Adrenal gland (tissue), 12 donors: Measurements from ENCODE around the gene MAGIX. TPM values are rescaled to one million over a fixed set of nuclear protein-coding genes. Genes with fewer than 3 reads are reported as not detected.
A peak's percentile ranks its signal among the peaks of the same experiment; 100 is the strongest.
"Not testable (repeated sequence)": the region's sequence is repeated elsewhere in the genome, so short reads cannot be mapped to it uniquely, and the experiment has no call there.

ENCODE experiments used
- DNase-seq, 7 donors: peaks; one replicate each; pipeline ENCODE4 v3.0.0-alpha.2; 2019 to 2020
- H3K27ac ChIP-seq, 5 donors: fragments of 200-600 bp; sonication (generic) in 4 of 5; 1 replicate in 3 of 5; 2 replicates in 2 of 5; pipeline versions ENCODE4 v1.5.1 to v1.8.0; 2016 to 2020; ENCODE audit warnings: mild to moderate bottlenecking in 1 of 5
- H3K27me3 ChIP-seq: fragments of 200-600 bp; 2 replicates; pipeline ENCODE4 v1.8.0; 2021
- H3K36me3 ChIP-seq, 2 donors: fragments of 200-600 bp; replicated peaks in 1 of 2; 1 replicate in 1 of 2; 2 replicates in 1 of 2; pipeline versions ENCODE4 v1.5.1 to v1.8.0; 2018 to 2022
- H3K4me1 ChIP-seq, 2 donors: fragments of 200-600 bp; replicated peaks in 1 of 2; 1 replicate in 1 of 2; 2 replicates in 1 of 2; pipeline versions ENCODE4 v1.5.1 to v1.8.0; 2018 to 2021
- H3K4me3 ChIP-seq, 4 donors: fragments of 200-600 bp; sonication (generic) in 3 of 4; one replicate each; pipeline ENCODE4 v1.5.1; 2016 to 2018
- H3K9me3 ChIP-seq, 3 donors: fragments of 200-600 bp; sonication (generic) in 1 of 3; replicated peaks in 1 of 3; 1 replicate in 2 of 3; 2 replicates in 1 of 3; pipeline versions ENCODE4 v1.5.1 to v1.8.0; 2016 to 2021
- CTCF ChIP-seq, 6 experiments: fragments of 450-650 bp in 4 of 6; fragments of 200-600 bp in 2 of 6; sonication (generic) in 1 of 6; IDR thresholded peaks; 1 replicate in 5 of 6; 2 replicates in 1 of 6; pipeline versions ENCODE4 v1.5.1 to v1.8.0; 2016 to 2021; ENCODE audit warnings: antibody characterized with exemption in 6 of 6, mild to moderate bottlenecking in 2 of 6, moderate library complexity in 1 of 6
- POLR2A ChIP-seq, 2 donors: fragments of 450-650 bp; IDR thresholded peaks; one replicate each; pipeline ENCODE4 v1.6.1; 2017; ENCODE audit warnings: antibody characterized with exemption in 2 of 2, mild to moderate bottlenecking in 2 of 2, moderate library complexity in 1 of 2
- WGBS, 4 donors: extraction: QIAGEN DNeasy Blood & Tissue Kit in 2 of 4; methylation state at CpG; one replicate each; pipeline versions ENCODE4 v1.1.5 to v1.1.7; 2013 to 2017; 5-methylcytosine and 5-hydroxymethylcytosine counted together
- intact Hi-C, 2 donors: fragments of 100-400 bp; cut with DNase I; formaldehyde crosslinking; loops; one replicate each; pipeline versions ENCODE4 v1.14.1 to v1.15.0; 2022 to 2023
- polyA plus RNA-seq, 3 donors: library from polyadenylated mRNA; stranded (reverse); fragments of 200-250 nt in 2 of 3; fragments of 350-450 nt in 1 of 3; fragmentation: Illumina TruSeq in 1 of 3; extraction: RNeasy Lipid Tissue Mini Kit (QIAGEN cat#74804) in 1 of 3; gene quantifications; one replicate each; pipeline ENCODE4 v1.2.3, GENCODE V29; 2013 to 2014
- total RNA-seq, 9 donors: library from RNA; depleted of rRNA in 4 of 9; stranded (reverse); fragments of >200 nt in 4 of 9; fragments of 120-200 nt in 1 of 9; fragmentation: NEBNext Ultra II Directional in 1 of 9; extraction: Animal tissue kit (Norgen Biotek cat#: 25700) in 1 of 9; gene quantifications; one replicate each; pipeline versions ENCODE4 v1.1.0 to v1.2.4, GENCODE V29; 2013 to 2023
- donor health status: healthy with polysubstance abuse.
- donor health status: Bipolar disorder and iron deficiency.
- donor health status: DM: yes; HTN: yes; CAD: no.
- donor health status: DM: no; HTN: no; CAD: no.
- donor health status: DM: no; HTN: no; CAD: no.
- donor health status: DM: yes; HTN: yes; CAD: no.

MAGIX gene
- total and polyA plus RNA-seq, 12 donors: 0.59 to 16.2 (median 3.2) TPM

GRCh38 chrX:49171752-49172279 is 9.3 kb downstream of the MAGIX start, which contains the start of gene PLP2:
TSS of gene PLP2 (plus strand) at chrX:49171898. CDS start at chrX:49172001, 103 bp downstream.
- intact Hi-C loops: no loop called here
- Histone ChIP-seq H3K9me3 (no peaks in the 10 kb centered on the region), H3K4me1 (peaks cover 14 to 17% of the 10 kb centered on the region in 2 donors), H3K4me3 (peak within 1 kb of the TSS in 3 of 4 donors; percentile 30 to 67 (median 40)), H3K27me3 (no peaks in the 10 kb centered on the region), H3K36me3 (peaks cover 0 to 12% of the 10 kb centered on the region in 2 donors), H3K27ac (peak within 1 kb of the TSS; percentile 69 to 89 (median 76))
- DNase-seq: peak in 6 of 7 donors; percentile 57 to 71 (median 60)
- 0 to 58% (median 23%) methylated on average over 10 to 46 of the region's 46 CpGs for WGBS, 4 donors
- TF ChIP-seq CTCF (IDR thresholded peaks at IDR 0.05) (no peak), POLR2A (IDR thresholded peaks at IDR 0.05) (peak in 1 of 2 donors; percentile 68)

GRCh38 chrX:49172280-49172780 is 9.8 kb downstream of the MAGIX start:
- H3K36me3 ChIP-seq: peaks cover 0 to 12% of the 10 kb centered on the region in 2 donors
- peak overlapping the region in 3 of 4 donors; percentile 30 to 67 (median 40) for H3K4me3 ChIP-seq
- no peaks in the 10 kb centered on the region for H3K27me3 ChIP-seq
- WGBS, 4 donors: 1 to 57% (median 35%) methylated on average over 15 to 36 of the region's 37 CpGs; no CpG with 5 or more reads in 1 of the 4 donors
- DNase-seq: peak; percentile 75 to 89 (median 82)
- intact Hi-C loops: no loop called here
- H3K4me1 ChIP-seq: peaks cover 14 to 18% of the 10 kb centered on the region in 2 donors
- H3K9me3 ChIP-seq: no peaks in the 10 kb centered on the region
- H3K27ac ChIP-seq: peak overlapping the region; percentile 69 to 89 (median 76)
- TF ChIP-seq CTCF (IDR thresholded peaks at IDR 0.05) (no peak), POLR2A (IDR thresholded peaks at IDR 0.05) (peak in 1 of 2 donors; percentile 35)

- intact Hi-C loops, H3K27me3 ChIP-seq, H3K4me3 ChIP-seq, H3K9me3 ChIP-seq: not testable (repeated sequence)
- 50 to 84% (median 74%) methylated on average over 1 to 8 of the region's 8 CpGs for WGBS, 4 donors
- DNase-seq: peak in 1 of 7 donors; percentile 27
- peak overlapping the region in 4 of 5 donors; percentile 74 to 89 (median 82) for H3K27ac ChIP-seq
- H3K4me1 ChIP-seq: peaks cover 8 to 12% of the 10 kb centered on the region in 2 donors
- peaks cover 0 to 12% of the 10 kb centered on the region in 2 donors for H3K36me3 ChIP-seq
These were observed 11.0 kb downstream of the MAGIX start for GRCh38 chrX:49173544-49173943.

- intact Hi-C loops: no loop called here
- 66 to 78% (median 70%) methylated on average over 3 of the region's 3 CpGs for WGBS, 4 donors
- Histone ChIP-seq H3K4me1 (peaks cover 8 to 12% of the 10 kb centered on the region in 2 donors), H3K36me3 (peaks cover 0 to 12% of the 10 kb centered on the region in 2 donors), H3K4me3 (no peak overlapping the region), H3K27me3 (no peaks in the 10 kb centered on the region), H3K9me3 (no peaks in the 10 kb centered on the region), H3K27ac (no peak overlapping the region)
- no peak for TF ChIP-seq CTCF (IDR thresholded peaks at IDR 0.05)
- TF ChIP-seq POLR2A (IDR thresholded peaks at IDR 0.05): no peak
- no peak for DNase-seq
These were observed 12.2 kb downstream of the MAGIX start for GRCh38 chrX:49174723-49175122.
